H9 (cell line): Measurements from ENCODE around the gene DCDC2C. TPM values are rescaled to one million over a fixed set of nuclear protein-coding genes. Genes with fewer than 3 reads are reported as not detected.

Source experiments
- DNase-seq: peaks from one replicate; pipeline ENCODE4 v3.0.0-alpha.2; 2017
- H2AFZ ChIP-seq: one replicate; pipeline ENCODE4 v1.6.1; 2013; ENCODE audit warnings: mild to moderate bottlenecking, low read length, control low read depth, moderate library complexity
- H2AK5ac ChIP-seq: 2 replicates; pipeline ENCODE4 v1.6.1; 2013; ENCODE audit warnings: low read length, control low read depth, mixed read lengths; ENCODE audit not compliant: insufficient read length
- H2BK120ac ChIP-seq: one replicate; pipeline ENCODE4 v1.6.1; 2013; ENCODE audit warnings: low read depth, mild to moderate bottlenecking, low read length, control low read depth, inconsistent platforms; ENCODE audit not compliant: poor library complexity, severe bottlenecking
- H2BK12ac ChIP-seq: 2 replicates; pipeline ENCODE4 v1.6.1; 2013; ENCODE audit warnings: low read length, control low read depth, mixed read lengths, low read depth; ENCODE audit not compliant: insufficient read length
- H2BK15ac ChIP-seq: 2 replicates; pipeline ENCODE4 v1.6.1; 2013; ENCODE audit warnings: low read depth, low read length, control low read depth
- H2BK20ac ChIP-seq: one replicate; pipeline ENCODE4 v1.6.1; 2013; ENCODE audit warnings: low read depth, mild to moderate bottlenecking, low read length, control low read depth, inconsistent platforms; ENCODE audit not compliant: poor library complexity, severe bottlenecking
- H2BK5ac ChIP-seq: 2 replicates; pipeline ENCODE4 v1.6.1; 2013; ENCODE audit warnings: low read length, control low read depth, mixed read lengths; ENCODE audit not compliant: insufficient read length
- H3K14ac ChIP-seq: 2 replicates; pipeline ENCODE4 v1.6.1; 2013; ENCODE audit warnings: low read length, control low read depth; ENCODE audit not compliant: insufficient read depth
- H3K18ac ChIP-seq: 2 replicates; pipeline ENCODE4 v1.6.1; 2013; ENCODE audit warnings: low read depth, mild to moderate bottlenecking, mixed read lengths, low read length, control low read depth; ENCODE audit not compliant: insufficient read length
- H3K23ac ChIP-seq: 2 replicates; pipeline ENCODE4 v1.6.1; 2013; ENCODE audit warnings: low read length, control low read depth, mixed read lengths, low read depth; ENCODE audit not compliant: insufficient read length
- H3K23me2 ChIP-seq: 2 replicates; pipeline ENCODE4 v1.6.1; 2013; ENCODE audit warnings: low read depth, mild to moderate bottlenecking, mixed read lengths, low read length, control low read depth; ENCODE audit not compliant: insufficient read length, poor library complexity, severe bottlenecking
- H3K27ac ChIP-seq: 2 replicates; pipeline ENCODE4 v1.5.1; 2013; ENCODE audit warnings: low read length, control low read depth, mixed read lengths, low read depth; ENCODE audit not compliant: insufficient read length
- H3K27me3 ChIP-seq: 2 replicates; pipeline ENCODE4 v1.6.1; 2013; ENCODE audit warnings: low read length, control low read depth, inconsistent platforms; ENCODE audit not compliant: insufficient read depth
- H3K4ac ChIP-seq: 2 replicates; pipeline ENCODE4 v1.6.1; 2013; ENCODE audit warnings: low read depth, mild to moderate bottlenecking, control low read depth, inconsistent platforms, low read length, moderate library complexity
- H3K4me1 ChIP-seq: 2 replicates; pipeline ENCODE4 v1.6.1; 2013; ENCODE audit warnings: low read length, control low read depth, inconsistent platforms; ENCODE audit not compliant: insufficient read depth
- H3K4me2 ChIP-seq: 2 replicates; pipeline ENCODE4 v1.6.1; 2013; ENCODE audit warnings: low read length, control low read depth, mixed read lengths; ENCODE audit not compliant: insufficient read length, insufficient read depth
- H3K56ac ChIP-seq: 2 replicates; pipeline ENCODE4 v1.6.1; 2013; ENCODE audit warnings: low read depth, mild to moderate bottlenecking, mixed read lengths, low read length, control low read depth; ENCODE audit not compliant: insufficient read length
- H3K79me1 ChIP-seq: 2 replicates; pipeline ENCODE4 v1.6.1; 2013; ENCODE audit warnings: low read depth, mild to moderate bottlenecking, moderate library complexity, low read length, control low read depth, inconsistent platforms; ENCODE audit not compliant: insufficient read depth, poor library complexity, severe bottlenecking
- H3K79me2 ChIP-seq: 2 replicates; pipeline ENCODE4 v1.6.1; 2013; ENCODE audit warnings: low read length, control low read depth, inconsistent platforms; ENCODE audit not compliant: insufficient read depth
- H3K9ac ChIP-seq: 2 replicates; pipeline ENCODE4 v1.6.1; 2013; ENCODE audit warnings: low read length, control low read depth, mixed read lengths; ENCODE audit not compliant: insufficient read length; ENCODE audit errors: extremely low read depth
- H3K9me3 ChIP-seq: one replicate; pipeline ENCODE4 v1.6.1; 2013; ENCODE audit warnings: low read depth, low read length, inconsistent platforms; ENCODE audit not compliant: control insufficient read depth
- H3T11ph ChIP-seq: one replicate; pipeline ENCODE4 v1.6.1; 2013; ENCODE audit warnings: mild to moderate bottlenecking, low read length, control low read depth, inconsistent platforms
- H4K20me1 ChIP-seq: one replicate; pipeline ENCODE4 v1.6.1; 2013; ENCODE audit not compliant: control insufficient read depth, insufficient read length, insufficient read depth
- H4K5ac ChIP-seq: 2 replicates; pipeline ENCODE4 v1.6.1; 2013; ENCODE audit warnings: low read depth, mild to moderate bottlenecking, mixed read lengths, low read length, control low read depth; ENCODE audit not compliant: insufficient read length
- H4K8ac ChIP-seq: replicated peaks from 2 replicates; pipeline ENCODE4 v1.6.1; 2013; ENCODE audit warnings: low read length, control low read depth, mixed read lengths, low read depth; ENCODE audit not compliant: insufficient read length
- H4K91ac ChIP-seq: 2 replicates; pipeline ENCODE4 v1.6.1; 2013; ENCODE audit warnings: low read depth, mild to moderate bottlenecking, moderate library complexity, mixed read lengths, low read length, control low read depth; ENCODE audit not compliant: insufficient read length
- H3K27ac Mint-ChIP-seq, 3 experiments: 2 replicates in 2 of 3; 3 replicates in 1 of 3; pipeline ENCODE4 v1.8.0; 2020 to 2021; ENCODE audit warnings: mixed read lengths in 3 of 3, mild to moderate bottlenecking in 1 of 3, moderate library complexity in 1 of 3
- H3K27me3 Mint-ChIP-seq: 2 replicates; pipeline ENCODE4 v1.8.0; 2021; ENCODE audit warnings: low read depth, mild to moderate bottlenecking, moderate library complexity, mixed read lengths
- H3K36me3 Mint-ChIP-seq, 3 experiments: 2 replicates in 2 of 3; 3 replicates in 1 of 3; pipeline ENCODE4 v1.8.0; 2020 to 2021; ENCODE audit warnings: low read depth in 3 of 3, mixed read lengths in 3 of 3; ENCODE audit not compliant: insufficient read depth in 1 of 3
- H3K4me1 Mint-ChIP-seq, 2 experiments: 2 replicates each; pipeline ENCODE4 v1.8.0; 2020; ENCODE audit warnings: mixed read lengths in 2 of 2
- H3K4me3 Mint-ChIP-seq, 2 experiments: 2 replicates in 1 of 2; 3 replicates in 1 of 2; pipeline ENCODE4 v1.8.0; 2020 to 2021; ENCODE audit warnings: mild to moderate bottlenecking in 2 of 2, mixed read lengths in 2 of 2, moderate library complexity in 1 of 2
- H3K9me3 Mint-ChIP-seq, 2 experiments: 2 replicates in 1 of 2; 3 replicates in 1 of 2; pipeline ENCODE4 v1.8.0; 2020; ENCODE audit warnings: mild to moderate bottlenecking in 2 of 2, mixed read lengths in 2 of 2, moderate library complexity in 1 of 2
- WGBS: extraction: QIAGEN DNeasy Blood & Tissue Kit; methylation state at CpG from one replicate; pipeline ENCODE4 v1.1.7; 2013; ENCODE audit warnings: missing lambda C conversion rate, low lambda C conversion rate, mixed read lengths; ENCODE audit not compliant: insufficient read length; ENCODE audit errors: extremely low coverage; 5-methylcytosine and 5-hydroxymethylcytosine counted together
- total RNA-seq: library from RNA; stranded (reverse); gene quantifications from 2 replicates; pipeline ENCODE4 v1.2.1, GENCODE V29; 2021
- TF ChIP-seq, protein P1 (sequence below): fragments of 200-600 bp; sonication (generic); conservative IDR thresholded peaks from 3 replicates; pipeline ENCODE4 v1.8.0; 2021; ENCODE audit warnings: antibody characterized with exemption, mild to moderate bottlenecking

The DCDC2C gene
- total RNA-seq, 1 experiment from 2014 or later = not detected

DNA sequence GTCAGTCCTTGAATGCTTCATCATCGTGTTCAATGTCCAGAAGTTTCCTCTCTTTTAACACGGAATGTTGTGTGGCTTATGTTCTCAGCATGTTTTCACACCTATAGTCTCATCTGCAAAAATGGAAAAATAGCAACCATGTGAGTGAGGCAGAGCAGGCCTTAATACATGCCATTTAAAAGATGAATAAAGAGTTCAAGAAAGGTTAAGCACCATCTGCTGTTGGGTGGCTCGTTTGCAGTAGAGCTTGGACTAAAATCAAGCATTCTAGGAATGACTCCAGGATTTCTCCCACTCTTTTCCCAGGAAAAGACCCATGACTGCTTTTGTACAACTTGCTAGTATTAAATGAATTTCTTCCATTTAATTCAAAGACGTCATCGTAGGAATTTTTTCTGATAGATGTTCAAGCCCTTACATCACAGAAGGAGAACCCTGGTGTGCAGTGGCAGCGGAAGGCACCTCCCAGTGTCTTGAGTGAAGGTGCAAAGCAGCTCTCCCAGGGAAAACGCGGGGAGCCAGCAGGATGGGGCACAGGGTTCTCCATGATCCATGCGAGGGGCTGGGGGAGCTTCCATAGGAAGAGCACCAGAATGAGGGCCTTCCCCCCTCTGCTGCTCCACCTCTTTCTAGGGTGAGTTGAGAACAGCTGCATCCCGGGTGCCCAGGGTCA is 9.6 kb downstream of the DCDC2C start:
- no peak overlapping the region for H2BK15ac ChIP-seq
- H3K4me3 Mint-ChIP-seq = no peak overlapping the region
- H3K9me3 ChIP-seq = no peaks in the 10 kb centered on the region
- no peak overlapping the region for H2BK5ac ChIP-seq
- H3K23ac ChIP-seq = no peak overlapping the region
- no peaks in the 10 kb centered on the region for H3K27me3 ChIP-seq
- peaks cover 10% of the 10 kb centered on the region; the same call in 1 of the 2 replicates for H3K27me3 Mint-ChIP-seq
- no peak overlapping the region for H3K9ac ChIP-seq
- no peak overlapping the region for H3T11ph ChIP-seq
- no peak for DNase-seq
- no peak overlapping the region for H2AFZ ChIP-seq
- H2BK120ac ChIP-seq = no peak overlapping the region
- no peak overlapping the region for H4K8ac ChIP-seq
- H3K79me2 ChIP-seq = no peaks in the 10 kb centered on the region
- no peaks in the 10 kb centered on the region for H3K79me1 ChIP-seq
- no peak overlapping the region for H3K18ac ChIP-seq
- no peaks in the 10 kb centered on the region for H3K36me3 Mint-ChIP-seq
- H3K23me2 ChIP-seq = no peaks in the 10 kb centered on the region
- H3K27ac Mint-ChIP-seq = no peak overlapping the region
- WGBS = no CpG with 5 or more reads among the region's 10 CpGs
- no peak overlapping the region for H4K91ac ChIP-seq
- H3K4me1 Mint-ChIP-seq = no peaks in the 10 kb centered on the region
- no peak overlapping the region for H3K4me2 ChIP-seq
- H3K9me3 Mint-ChIP-seq = peaks cover 0 to 5% of the 10 kb centered on the region in 2 experiments; a peak in 2 of 5 replicates
- TF ChIP-seq, protein P1, sequence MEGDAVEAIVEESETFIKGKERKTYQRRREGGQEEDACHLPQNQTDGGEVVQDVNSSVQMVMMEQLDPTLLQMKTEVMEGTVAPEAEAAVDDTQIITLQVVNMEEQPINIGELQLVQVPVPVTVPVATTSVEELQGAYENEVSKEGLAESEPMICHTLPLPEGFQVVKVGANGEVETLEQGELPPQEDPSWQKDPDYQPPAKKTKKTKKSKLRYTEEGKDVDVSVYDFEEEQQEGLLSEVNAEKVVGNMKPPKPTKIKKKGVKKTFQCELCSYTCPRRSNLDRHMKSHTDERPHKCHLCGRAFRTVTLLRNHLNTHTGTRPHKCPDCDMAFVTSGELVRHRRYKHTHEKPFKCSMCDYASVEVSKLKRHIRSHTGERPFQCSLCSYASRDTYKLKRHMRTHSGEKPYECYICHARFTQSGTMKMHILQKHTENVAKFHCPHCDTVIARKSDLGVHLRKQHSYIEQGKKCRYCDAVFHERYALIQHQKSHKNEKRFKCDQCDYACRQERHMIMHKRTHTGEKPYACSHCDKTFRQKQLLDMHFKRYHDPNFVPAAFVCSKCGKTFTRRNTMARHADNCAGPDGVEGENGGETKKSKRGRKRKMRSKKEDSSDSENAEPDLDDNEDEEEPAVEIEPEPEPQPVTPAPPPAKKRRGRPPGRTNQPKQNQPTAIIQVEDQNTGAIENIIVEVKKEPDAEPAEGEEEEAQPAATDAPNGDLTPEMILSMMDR = no peak
- H3K4ac ChIP-seq = no peak overlapping the region
- no peak overlapping the region for H2AK5ac ChIP-seq
- no peak overlapping the region for H3K14ac ChIP-seq
- H4K5ac ChIP-seq = no peak overlapping the region
- H3K4me1 ChIP-seq = no peaks in the 10 kb centered on the region
- no peak overlapping the region for H3K56ac ChIP-seq
- H2BK20ac ChIP-seq = no peak overlapping the region
- H3K27ac ChIP-seq = no peak overlapping the region
- H4K20me1 ChIP-seq = no peaks in the 10 kb centered on the region
- H2BK12ac ChIP-seq = no peak overlapping the region
